Urinary bladder (tissue), 4 donors: ENCODE results near the gene CSAD. TPM values are rescaled to one million over a fixed set of nuclear protein-coding genes. Genes with fewer than 3 reads are reported as not detected.
"Not testable (repeated sequence)": the region's sequence is repeated elsewhere in the genome, so short reads cannot be mapped to it uniquely, and the experiment has no call there.

Source experiments
- DNase-seq: peaks from one replicate; pipeline ENCODE4 v3.0.0-alpha.2; 2015; ENCODE audit errors: extremely low spot score
- H3K27ac ChIP-seq: one replicate; pipeline ENCODE4 v1.5.1; 2013; ENCODE audit warnings: low read depth, mild to moderate bottlenecking, moderate library complexity
- H3K36me3 ChIP-seq: one replicate; pipeline ENCODE4 v1.6.1; 2013; ENCODE audit warnings: mild to moderate bottlenecking, moderate library complexity; ENCODE audit not compliant: insufficient read depth
- H3K4me1 ChIP-seq: one replicate; pipeline ENCODE4 v1.6.1; 2013; ENCODE audit warnings: mild to moderate bottlenecking, moderate library complexity; ENCODE audit not compliant: insufficient read depth
- H3K4me3 ChIP-seq: one replicate; pipeline ENCODE4 v1.5.1; 2013; ENCODE audit warnings: low read depth, low read length
- WGBS: extraction: QIAGEN DNeasy Blood & Tissue Kit; methylation state at CpG from one replicate; pipeline ENCODE4 v1.1.7; 2013; 5-methylcytosine and 5-hydroxymethylcytosine counted together
- polyA plus RNA-seq: library from polyadenylated mRNA; stranded (reverse); fragments of 200-250 nt; gene quantifications from one replicate; pipeline ENCODE4 v1.2.3, GENCODE V29; 2013
- total RNA-seq: library from RNA; depleted of rRNA; stranded (reverse); fragments of >200 nt; gene quantifications from one replicate; pipeline ENCODE4 v1.2.3, GENCODE V29; 2014
- donor health status: healthy with polysubstance abuse.
- donor health status: healthy.

The CSAD gene
- total and polyA plus RNA-seq, 2 donors = 19.1 to 36.9 TPM

DNA sequence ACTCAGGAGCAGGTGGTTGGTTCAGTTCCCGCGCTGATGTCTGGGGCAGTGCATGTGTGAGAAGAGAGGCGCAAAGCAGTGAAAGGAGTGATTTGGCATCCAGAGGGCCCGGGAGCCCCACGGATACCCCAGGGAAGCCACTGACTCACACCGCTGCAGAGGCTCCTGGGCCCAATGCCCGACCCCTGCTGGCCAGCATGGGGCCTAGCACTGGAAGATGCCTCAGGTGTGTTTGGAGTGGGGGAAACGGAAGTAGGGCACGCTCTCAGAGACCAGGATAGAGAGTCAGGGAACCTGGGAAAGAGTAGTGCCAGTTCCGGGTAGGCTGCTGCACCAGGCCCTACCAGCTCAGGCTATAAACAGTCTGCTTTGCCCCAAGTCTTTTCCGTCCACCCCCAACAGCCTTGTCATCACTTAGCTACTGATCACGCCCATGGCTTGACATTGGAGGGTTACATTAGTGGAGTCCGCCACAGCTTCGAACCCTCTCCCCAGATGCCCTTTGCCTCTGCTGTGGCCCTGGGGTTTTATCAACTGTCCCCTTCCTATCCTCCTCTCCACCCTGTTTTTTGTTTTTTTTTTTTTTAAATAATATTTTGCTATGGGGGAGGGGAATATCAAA lies 9.5 kb upstream of the CSAD start:
- DNase-seq = no peak
- no peak overlapping the region for H3K4me3 ChIP-seq
- no peak overlapping the region for H3K27ac ChIP-seq
- WGBS = 45% methylated on average over 14 of the region's 14 CpGs
- no peaks in the 10 kb centered on the region for H3K36me3 ChIP-seq
- H3K4me1 ChIP-seq = no peaks in the 10 kb centered on the region

DNA sequence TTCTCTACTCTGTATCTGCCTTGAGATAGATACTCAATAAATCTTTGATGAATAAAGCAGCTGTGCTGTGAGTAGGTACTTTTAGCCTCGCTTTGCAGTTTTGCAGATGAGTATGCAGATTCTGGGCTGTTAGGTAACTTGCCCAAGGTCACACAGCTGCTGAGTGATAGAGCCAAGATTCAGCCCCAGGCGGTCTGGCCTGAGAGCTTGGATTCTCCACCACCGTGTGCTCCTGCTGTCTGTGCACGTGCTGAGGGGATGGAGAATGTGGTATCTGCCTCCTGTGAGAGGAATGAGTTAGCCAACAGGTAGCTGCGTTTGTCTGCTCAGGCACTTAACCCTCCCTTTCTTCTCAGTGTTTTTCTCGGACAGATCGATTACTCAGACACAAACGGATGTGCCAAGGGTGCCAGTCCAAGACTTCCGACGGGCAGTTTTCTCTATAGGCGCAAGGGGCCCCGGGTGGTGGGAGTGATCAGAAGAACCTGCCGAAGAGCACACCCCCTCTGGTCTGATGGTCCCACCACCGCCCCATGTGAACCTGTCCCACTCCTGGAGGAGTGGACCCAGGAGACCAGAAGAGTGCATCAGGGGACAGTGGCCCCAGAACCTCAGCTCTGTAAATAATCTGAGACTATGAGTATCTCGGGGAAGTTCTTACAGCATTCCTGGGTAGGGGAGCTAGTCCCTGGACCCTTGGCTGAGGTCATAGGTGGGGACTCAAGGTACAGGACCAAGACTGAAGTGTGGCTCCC lies 6.6 kb upstream of the CSAD start:
- H3K4me3 ChIP-seq = no peak overlapping the region
- H3K36me3 ChIP-seq = no peaks in the 10 kb centered on the region
- DNase-seq = no peak
- no peak overlapping the region for H3K27ac ChIP-seq
- WGBS = 83% methylated on average over 15 of the region's 15 CpGs
- no peaks in the 10 kb centered on the region for H3K4me1 ChIP-seq

DNA sequence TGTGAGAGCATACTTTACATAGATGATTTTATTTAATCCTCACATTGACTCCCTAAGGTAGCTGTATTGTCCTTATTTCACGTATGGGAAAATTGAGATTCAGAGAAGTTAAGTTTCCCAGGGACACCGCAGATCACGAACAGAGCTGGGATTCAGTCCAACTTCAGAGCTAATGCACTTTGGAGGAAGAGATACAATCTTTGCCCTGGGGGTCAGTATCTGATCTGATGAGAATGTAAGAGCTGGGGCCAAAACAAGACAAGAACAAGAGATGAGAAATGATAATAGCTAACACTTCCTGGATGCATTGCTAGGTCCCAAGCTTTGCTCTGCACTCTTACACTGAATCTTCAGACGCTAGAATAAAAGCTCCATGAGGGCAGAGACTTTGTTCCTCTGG lies 6.0 kb upstream of the CSAD start:
- no peak for DNase-seq
- H3K27ac ChIP-seq = no peak overlapping the region
- 78% methylated on average over 4 of the region's 4 CpGs for WGBS
- H3K4me3 ChIP-seq = no peak overlapping the region
- H3K36me3 ChIP-seq = no peaks in the 10 kb centered on the region
- H3K4me1 ChIP-seq = no peaks in the 10 kb centered on the region

DNA sequence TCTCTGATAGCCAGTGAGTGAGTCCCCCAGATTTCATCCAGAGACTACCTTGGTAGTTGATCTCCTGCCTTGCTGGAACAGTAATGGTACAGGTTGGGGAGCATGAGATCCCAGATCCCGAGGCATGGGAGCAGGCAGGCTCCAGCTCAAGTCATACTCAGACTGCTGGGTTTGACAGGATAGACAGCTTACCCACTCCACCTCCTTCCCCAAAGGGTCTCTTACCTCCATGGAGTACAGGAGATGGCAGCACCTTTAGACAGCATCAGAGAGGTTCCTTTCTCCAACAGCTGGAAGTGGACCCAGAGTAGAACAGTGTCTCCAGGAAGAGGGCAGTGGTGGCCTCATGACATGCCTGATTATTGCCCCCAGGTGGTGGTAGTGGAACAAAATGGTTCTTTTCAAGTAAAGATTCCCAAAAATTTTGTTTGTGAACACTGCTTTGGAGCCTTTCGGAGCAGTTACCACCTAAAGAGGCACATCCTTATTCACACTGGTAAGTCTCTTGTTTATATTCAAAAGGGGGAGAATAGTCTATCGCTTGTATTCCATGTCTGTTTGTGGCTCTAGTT lies 4.9 kb upstream of the CSAD start:
- H3K36me3 ChIP-seq = no peaks in the 10 kb centered on the region
- no peak for DNase-seq
- no peak overlapping the region for H3K4me3 ChIP-seq
- no peaks in the 10 kb centered on the region for H3K4me1 ChIP-seq
- WGBS = 93% methylated on average over 3 of the region's 3 CpGs
- H3K27ac ChIP-seq = no peak overlapping the region

DNA sequence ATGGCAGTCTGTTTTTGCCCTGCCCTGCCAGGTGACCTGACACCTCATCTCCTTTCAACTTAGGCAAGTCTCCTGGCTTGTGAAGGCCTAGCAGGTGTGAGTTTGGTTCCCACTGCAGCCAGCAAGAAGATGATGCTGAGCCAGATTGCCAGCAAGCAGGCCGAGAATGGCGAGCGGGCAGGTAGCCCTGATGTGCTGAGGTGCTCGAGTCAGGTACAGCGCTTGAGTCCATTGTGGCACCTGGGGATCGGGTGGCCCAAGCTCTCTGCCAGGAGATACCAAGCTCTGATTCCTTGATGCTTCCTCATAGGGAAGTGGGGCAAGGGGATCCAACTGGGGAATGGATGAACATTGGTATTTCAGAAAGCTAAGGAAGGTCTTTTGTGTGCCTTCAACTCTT lies 4.1 kb upstream of the CSAD start:
- H3K4me3 ChIP-seq = no peak overlapping the region
- DNase-seq = no peak
- no peak overlapping the region for H3K27ac ChIP-seq
- 96% methylated on average over 6 of the region's 6 CpGs for WGBS
- no peaks in the 10 kb centered on the region for H3K36me3 ChIP-seq
- H3K4me1 ChIP-seq = no peaks in the 10 kb centered on the region

DNA sequence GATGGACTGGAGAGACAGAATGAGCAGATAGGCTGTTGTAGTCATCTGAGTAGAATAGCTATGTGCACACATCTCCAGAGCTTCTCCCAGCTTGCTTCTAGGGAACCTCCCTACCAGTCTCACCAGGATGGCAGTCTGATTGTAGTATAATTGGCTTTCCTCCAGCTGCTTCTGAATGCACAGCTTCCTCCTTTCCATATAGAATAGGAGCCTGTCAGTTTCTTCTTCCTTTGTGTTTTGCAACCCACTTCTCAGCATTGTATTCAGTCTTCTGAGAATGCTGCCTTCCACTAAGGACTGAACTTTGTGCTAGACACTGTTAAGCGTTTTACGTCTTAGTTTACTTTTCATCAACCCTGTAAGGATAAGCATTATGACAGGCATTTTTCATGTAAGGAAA lies 2.2 kb upstream of the CSAD start:
- H3K4me1 ChIP-seq = no peaks in the 10 kb centered on the region
- WGBS = 24% methylated on average over 2 of the region's 2 CpGs
- no peak overlapping the region for H3K4me3 ChIP-seq
- no peak overlapping the region for H3K27ac ChIP-seq
- H3K36me3 ChIP-seq = no peaks in the 10 kb centered on the region
- DNase-seq = no peak

DNA sequence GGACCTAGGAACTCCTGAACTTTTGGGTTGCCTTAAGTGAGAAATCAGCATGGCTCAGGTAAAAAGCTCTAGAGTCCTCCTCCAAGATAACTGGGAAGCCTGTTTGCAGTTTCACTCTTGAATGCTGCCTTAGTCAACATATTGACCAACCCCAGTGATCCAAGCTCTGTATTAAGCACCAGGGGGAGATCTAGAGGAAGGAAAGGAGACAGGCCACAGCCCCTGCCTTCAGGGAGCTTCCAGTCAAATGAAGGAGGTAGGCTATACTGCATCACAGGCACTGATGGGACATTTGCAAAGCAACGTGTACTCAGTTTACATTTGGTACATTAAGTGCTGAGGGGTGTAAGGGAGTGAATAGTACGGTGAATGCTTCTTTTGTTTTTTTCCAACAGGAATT lies 1.2 kb upstream of the CSAD start:
- no peak for DNase-seq
- no peak overlapping the region for H3K4me3 ChIP-seq
- H3K27ac ChIP-seq = no peak overlapping the region
- no peaks in the 10 kb centered on the region for H3K36me3 ChIP-seq
- WGBS = 77% methylated on average over 2 of the region's 2 CpGs
- H3K4me1 ChIP-seq = no peaks in the 10 kb centered on the region

DNA sequence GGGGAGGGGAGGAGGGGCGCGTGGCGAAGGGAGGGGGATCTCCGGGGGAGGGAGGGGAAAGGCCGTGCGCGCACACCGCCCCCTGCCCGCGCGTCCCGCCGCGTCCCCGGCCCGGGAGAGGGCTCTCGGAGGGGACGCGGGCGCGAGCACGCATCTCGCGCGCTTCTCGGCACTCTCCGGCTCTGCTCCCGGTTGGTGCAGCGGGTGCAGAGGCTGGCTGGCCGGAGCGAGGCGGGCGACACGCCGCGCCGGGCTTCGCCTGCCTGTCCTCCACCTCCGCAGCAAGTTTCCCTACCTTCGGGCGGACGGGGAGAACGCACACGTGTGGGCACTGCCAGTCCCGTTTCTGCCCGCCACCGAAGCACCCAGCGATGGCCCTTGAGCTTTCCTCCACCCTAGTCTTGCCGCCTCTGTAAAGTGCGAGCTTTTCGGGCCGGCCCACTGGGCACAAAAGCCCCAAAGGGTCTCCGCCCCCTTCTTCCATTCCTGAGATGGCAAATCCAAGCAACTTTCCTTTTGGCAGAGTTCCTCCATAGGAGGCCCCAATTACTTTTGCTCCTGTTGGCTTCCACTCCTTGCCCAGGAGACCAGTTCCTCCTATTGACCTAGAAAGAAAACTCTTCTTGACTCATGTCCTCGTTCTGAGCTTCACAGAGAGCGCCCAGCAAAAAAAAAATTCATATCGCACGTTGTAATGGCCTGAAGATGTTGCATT lies 363 bp upstream of the CSAD start:
- Histone ChIP-seq H3K27ac (peak overlapping the region; percentile 93), H3K4me1 (no peaks in the 10 kb centered on the region), H3K36me3 (no peaks in the 10 kb centered on the region), H3K4me3 (peak overlapping the region; percentile 66)
- DNase-seq = no peak
- WGBS = under 1% methylated on average over 56 of the region's 57 CpGs

DNA sequence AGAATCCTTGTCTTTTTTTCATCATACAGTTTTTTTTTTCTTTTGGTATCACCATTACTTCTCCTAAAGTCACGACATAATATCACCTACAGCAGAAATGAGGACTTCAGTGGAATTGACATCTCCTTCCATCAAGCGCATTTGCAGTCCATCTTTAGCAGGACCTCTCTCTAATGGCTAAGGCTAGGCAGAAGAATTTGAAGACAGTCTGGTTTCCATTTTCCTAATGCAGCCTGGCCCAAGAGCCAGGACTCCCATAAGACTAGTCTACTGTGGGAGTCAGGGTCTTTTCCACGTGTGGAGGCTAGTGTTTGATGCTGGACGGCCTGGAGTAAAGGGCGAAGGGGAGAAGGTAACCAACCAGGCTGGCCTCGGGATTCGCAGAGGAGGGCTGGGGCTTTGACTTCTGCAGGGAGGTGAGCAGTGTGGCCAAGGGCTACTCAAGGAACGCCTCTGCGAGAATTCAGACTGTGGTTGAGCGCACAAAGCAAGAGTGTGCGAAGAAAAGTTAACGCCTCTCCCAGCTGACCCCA lies 972 bp downstream of the CSAD start:
- 16% methylated on average over 12 of the region's 12 CpGs for WGBS
- Histone ChIP-seq H3K27ac (peak overlapping the region; percentile 81), H3K36me3 (no peaks in the 10 kb centered on the region), H3K4me1 (no peaks in the 10 kb centered on the region), H3K4me3 (peak overlapping the region; percentile 58)
- DNase-seq = no peak

DNA sequence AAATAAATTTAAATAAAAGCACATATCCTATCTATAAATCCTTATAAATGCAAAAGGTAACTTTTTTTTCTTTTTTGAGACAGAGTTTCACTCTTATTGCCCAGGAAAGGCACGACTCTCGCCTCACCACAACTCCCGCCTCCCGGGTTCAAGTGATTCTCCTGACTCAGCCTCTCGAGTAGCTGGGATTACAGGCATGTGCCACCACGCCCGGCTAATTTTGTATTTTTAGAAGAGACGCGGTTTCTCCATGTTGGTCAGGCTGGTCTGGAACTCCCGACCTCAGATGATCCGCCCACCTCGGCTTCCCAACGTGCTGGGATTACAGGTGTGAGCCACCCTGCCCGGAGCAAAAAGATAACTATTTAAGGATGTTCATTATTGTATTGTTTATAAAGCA lies 1.9 kb downstream of the CSAD start:
- 94% methylated on average over 14 of the region's 14 CpGs for WGBS

DNA sequence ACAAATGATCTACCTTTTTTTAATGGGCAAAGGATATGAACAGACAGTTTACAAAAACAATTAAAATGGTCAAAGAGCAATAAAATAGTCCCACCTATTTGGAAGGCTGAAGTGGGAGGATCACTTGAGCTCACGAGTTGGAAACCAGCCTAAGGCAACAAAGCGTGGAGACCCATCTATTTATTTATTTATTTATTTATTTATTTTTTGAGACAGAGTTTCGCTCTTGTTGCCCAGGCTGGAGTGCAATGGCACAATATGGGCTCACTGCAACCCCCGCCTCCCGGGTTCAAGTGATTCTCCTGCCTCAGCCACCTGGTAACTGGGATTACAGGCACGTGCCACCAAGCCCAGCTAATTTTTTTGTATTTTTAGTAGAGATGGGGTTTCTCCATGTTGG lies 3.3 kb downstream of the CSAD start:
- WGBS = 93% methylated on average over 6 of the region's 6 CpGs
- not testable (repeated sequence) for H3K27ac ChIP-seq, H3K4me3 ChIP-seq, H3K4me1 ChIP-seq, H3K36me3 ChIP-seq, DNase-seq

More for the DNA sequence above, 1.9 kb downstream of the CSAD start:
- DNase-seq, H3K4me1 ChIP-seq, H3K4me3 ChIP-seq, H3K36me3 ChIP-seq, H3K27ac ChIP-seq: not testable (repeated sequence)

DNA sequence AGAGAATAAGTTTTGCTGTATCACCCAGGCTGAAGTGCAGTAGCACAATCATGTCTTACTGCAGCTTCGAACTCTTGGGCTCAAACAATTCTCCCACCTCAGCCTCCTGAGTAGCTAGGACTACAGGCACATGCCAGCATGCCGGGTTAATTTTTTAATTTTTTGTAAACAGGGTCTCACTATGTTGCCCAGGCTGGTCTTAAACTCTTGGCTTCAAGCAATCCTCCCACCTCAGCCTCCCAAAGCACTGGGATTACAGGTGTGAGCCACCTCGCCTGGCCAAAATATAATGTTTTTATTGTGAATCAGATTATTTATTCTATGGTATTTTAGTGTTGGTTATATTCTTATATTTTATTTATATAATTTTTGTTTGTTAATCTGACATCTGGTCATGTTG lies 4.0 kb downstream of the CSAD start:
- no peak overlapping the region for H3K27ac ChIP-seq
- 97% methylated on average over 3 of the region's 3 CpGs for WGBS
- no peaks in the 10 kb centered on the region for H3K36me3 ChIP-seq
- H3K4me3 ChIP-seq = no peak overlapping the region
- no peaks in the 10 kb centered on the region for H3K4me1 ChIP-seq
- DNase-seq = no peak

DNA sequence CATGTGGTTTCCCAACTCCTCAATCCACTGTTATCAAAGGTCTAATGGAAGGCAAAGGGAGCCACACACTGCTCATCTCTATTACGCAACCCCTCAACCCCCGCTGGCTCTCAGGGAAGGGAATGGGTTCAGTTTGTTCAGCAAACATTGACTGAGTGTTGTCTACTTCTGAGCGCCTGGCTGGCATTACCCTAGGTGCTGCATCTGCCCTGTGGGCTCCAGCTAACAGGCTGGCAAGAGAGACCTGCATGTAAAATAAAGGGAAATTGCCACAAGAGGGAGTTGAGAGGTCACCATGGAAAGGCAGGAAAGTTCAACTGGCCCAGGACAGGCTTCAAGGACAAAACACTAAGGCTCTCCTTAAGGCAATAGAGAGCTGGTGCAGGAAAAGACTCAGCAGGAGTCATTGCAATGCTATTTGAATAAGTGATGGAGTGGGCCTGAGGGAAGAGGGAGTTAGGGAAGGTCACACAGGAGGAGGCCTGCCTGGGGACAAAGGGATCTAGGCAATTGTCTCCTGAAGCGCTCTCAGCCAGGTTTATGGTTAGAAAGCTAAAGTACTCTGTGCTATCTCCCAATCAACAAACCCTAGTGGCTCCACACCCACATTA lies 5.7 kb downstream of the CSAD start:
- DNase-seq = no peak
- no peaks in the 10 kb centered on the region for H3K4me1 ChIP-seq
- H3K27ac ChIP-seq = no peak overlapping the region
- H3K4me3 ChIP-seq = no peak overlapping the region
- 80% methylated on average over 4 of the region's 4 CpGs for WGBS
- no peaks in the 10 kb centered on the region for H3K36me3 ChIP-seq
